HepG2 (cell line): ENCODE data around the gene BICDL1. TPM values are rescaled to one million over a fixed set of nuclear protein-coding genes. Genes with fewer than 3 reads are reported as not detected.

ENCODE experiments used
- ATAC-seq: fragments of 200-7000 bp; cut with Tn5 transposase; 3 replicates; pipeline ENCODE4 v1.9.1; 2020; ENCODE audit warnings: mild to moderate bottlenecking, moderate library complexity
- BruUV-seq: library from RNA; stranded (reverse); fragments of 400-500 nt; replicated peaks from 2 replicates; lab custom pipeline; 2021; lab: Mats Ljungman, UMichigan
- CTCF ChIA-PET: fragments of 300-600 bp; formaldehyde crosslinking; extraction: SDS; loops from one replicate; lab custom pipeline; 2021; ENCODE audit warnings: low total read pairs, inconsistent platforms, low intra/inter-chr PET ratio; lab: Yijun Ruan, JAX
- POLR2A ChIA-PET: fragments of 350-600 bp; sonication (Branson Sonifier 250); formaldehyde crosslinking; loops from one replicate; lab custom pipeline; 2020; ENCODE audit warnings: antibody characterized with exemption, inconsistent platforms; lab: Yijun Ruan, JAX
- DNase-seq: peaks from one replicate; pipeline ENCODE4 v3.0.0-alpha.2; 2015; ENCODE audit warnings: low spot score
- FAIRE-seq: peaks from 3 replicates; lab custom pipeline; 2011; peaks lifted over from hg19 to GRCh38; lab: Jason Lieb, UNC
- H2AFZ ChIP-seq: one replicate; pipeline ENCODE4 v1.6.1; 2011; ENCODE audit warnings: low read length, inconsistent platforms
- H3K27ac ChIP-seq: fragments of 300-600 bp; 3 replicates; pipeline ENCODE4 v1.8.0; 2011; ENCODE audit warnings: mixed run types, mild to moderate bottlenecking, mixed read lengths, low read length, inconsistent platforms; ENCODE audit not compliant: insufficient read depth; ENCODE audit errors: extremely low read length
- H3K27me3 ChIP-seq, 2 experiments: fragments of 200-600 bp in 1 of 2; 2 replicates in 1 of 2; 3 replicates in 1 of 2; pipeline versions ENCODE4 v1.6.0 to v1.8.0; 2011; ENCODE audit warnings: low read length in 2 of 2, mild to moderate bottlenecking in 2 of 2, moderate library complexity in 2 of 2, inconsistent platforms in 1 of 2; ENCODE audit not compliant: insufficient read depth in 2 of 2, control insufficient read depth in 1 of 2
- H3K36me3 ChIP-seq, 2 experiments: fragments of 200-600 bp in 1 of 2; replicated peaks in 1 of 2; 2 replicates in 1 of 2; 3 replicates in 1 of 2; pipeline versions ENCODE4 v1.5.1 to v1.8.0; 2011; ENCODE audit warnings: low read length in 2 of 2, inconsistent platforms in 1 of 2; ENCODE audit not compliant: insufficient read depth in 2 of 2, control insufficient read depth in 1 of 2
- H3K4me1 ChIP-seq: 2 replicates; pipeline ENCODE4 v1.5.1; 2012; ENCODE audit warnings: low read length, inconsistent platforms; ENCODE audit not compliant: insufficient read depth
- H3K4me2 ChIP-seq: 2 replicates; pipeline ENCODE4 v1.6.0; 2011; ENCODE audit warnings: low read depth, low read length, inconsistent platforms
- H3K4me3 ChIP-seq, 3 experiments: fragments of 200-600 bp in 1 of 3; sonication (generic), shearing (Covaris generic) in 1 of 3; replicated peaks in 1 of 3; 2 replicates each; pipeline ENCODE4 v1.5.1; 2011 to 2016; ENCODE audit warnings: low read length in 3 of 3, inconsistent platforms in 2 of 3, low read depth in 2 of 3, mild to moderate bottlenecking in 2 of 3, control low read depth in 1 of 3, mixed read lengths in 1 of 3; ENCODE audit not compliant: insufficient read depth in 1 of 3
- H3K79me2 ChIP-seq: one replicate; pipeline ENCODE4 v1.6.1; 2011; ENCODE audit warnings: low read length, inconsistent platforms; ENCODE audit not compliant: insufficient read depth
- H3K9ac ChIP-seq: 2 replicates; pipeline ENCODE4 v1.6.0; 2011; ENCODE audit warnings: mild to moderate bottlenecking, low read depth, low read length, inconsistent platforms; ENCODE audit not compliant: insufficient read depth
- H3K9me3 ChIP-seq: 2 replicates; pipeline ENCODE4 v1.5.1; 2012; ENCODE audit warnings: mild to moderate bottlenecking, low read length
- H4K20me1 ChIP-seq: 2 replicates; pipeline ENCODE4 v1.6.0; 2011; ENCODE audit warnings: inconsistent platforms, mild to moderate bottlenecking, low read length, moderate library complexity; ENCODE audit not compliant: insufficient read depth
- FOXA3 ChIP-seq: IDR thresholded peaks from 2 replicates; pipeline ENCODE4 v1.6.1; 2016; ENCODE audit warnings: missing genetic modification reagents, missing compliant biosample characterization
- GFI1 ChIP-seq: sonication (generic); formaldehyde crosslinking; IDR thresholded peaks from 2 replicates; pipeline ENCODE4 v1.5.0; 2020; ENCODE audit warnings: missing genetic modification reagents, mild to moderate bottlenecking, borderline replicate concordance
- HDAC1 ChIP-seq: sonication (generic); formaldehyde crosslinking; IDR thresholded peaks from 2 replicates; pipeline ENCODE4 v1.5.1; 2020; ENCODE audit warnings: mild to moderate bottlenecking, missing genetic modification reagents
- HIVEP1 ChIP-seq: sonication (generic); formaldehyde crosslinking; IDR thresholded peaks from 2 replicates; pipeline ENCODE4 v1.4.0; 2020; ENCODE audit warnings: mild to moderate bottlenecking, missing genetic modification reagents
- MED8 ChIP-seq: sonication (generic); formaldehyde crosslinking; IDR thresholded peaks from 2 replicates; pipeline ENCODE4 v1.8.1; 2023; ENCODE audit warnings: mild to moderate bottlenecking, missing genetic modification reagents; ENCODE audit not compliant: insufficient replicate concordance
- TSC22D2 ChIP-seq: sonication (generic); formaldehyde crosslinking; IDR thresholded peaks from 2 replicates; pipeline ENCODE4 v1.5.1; 2020; ENCODE audit warnings: missing genetic modification reagents, mild to moderate bottlenecking, borderline replicate concordance
- ZNF10 ChIP-seq: sonication (generic); formaldehyde crosslinking; IDR thresholded peaks from 2 replicates; pipeline ENCODE4 v1.4.0; 2020; ENCODE audit warnings: mild to moderate bottlenecking, low read depth, missing genetic modification reagents, borderline replicate concordance
- ZNF235 ChIP-seq: sonication (generic); formaldehyde crosslinking; IDR thresholded peaks from 2 replicates; pipeline ENCODE4 v1.8.1; 2023; ENCODE audit warnings: mild to moderate bottlenecking, missing genetic modification reagents, borderline replicate concordance
- ZNF329 ChIP-seq: sonication (generic); formaldehyde crosslinking; IDR thresholded peaks from 2 replicates; pipeline ENCODE4 v1.9.0; 2021; ENCODE audit warnings: low read depth, mild to moderate bottlenecking, missing genetic modification reagents
- ZNF629 ChIP-seq: sonication (generic); formaldehyde crosslinking; conservative IDR thresholded peaks from 2 replicates; pipeline ENCODE4 v1.5.0; 2020; ENCODE audit warnings: missing genetic modification reagents
- WGBS: methylation state at CpG from one replicate; pipeline ENCODE4 v1.1.6; 2017; ENCODE audit warnings: low lambda C conversion rate; 5-methylcytosine and 5-hydroxymethylcytosine counted together
- in situ Hi-C: cut with HindIII; loops from 2 replicates; pipeline ENCODE4 v1.10.0; 2017; ENCODE audit warnings: low pct_unique_long_range_greater_than_20kb; ENCODE audit not compliant: extremely low pct_ligation_motif_present
- intact Hi-C: fragments of 100-400 bp; cut with micrococcal nuclease; formaldehyde crosslinking; loops from one replicate; pipeline ENCODE4 v1.10.0; 2022; ENCODE audit not compliant: unreplicated experiment
- polyA plus RNA-seq, 8 experiments: library from polyadenylated mRNA; depleted of rRNA in 3 of 8; stranded (reverse) in 7 of 8; unstranded in 1 of 8; fragments of >200 nt; fragmentation: Illumina TruSeq in 4 of 8; extraction: Trizol in 4 of 8; gene quantifications; 2 replicates each; pipeline versions ENCODE4 v1.2.1 to v1.2.3, GENCODE V29; 2011 to 2016; ENCODE audit warnings: low read depth in 4 of 8, missing spikeins in 1 of 8, mixed read lengths in 1 of 8; ENCODE audit not compliant: insufficient read depth in 1 of 8
- total RNA-seq, 5 experiments: library from RNA; depleted of rRNA; stranded (reverse); fragments of >200 nt; fragmentation: Illumina TruSeq; extraction: Trizol; gene quantifications; 2 replicates each; pipeline ENCODE4 v1.2.3, GENCODE V29; 2016; ENCODE audit warnings: low read depth in 1 of 5
- TF ChIP-seq, protein P1 (sequence below): IDR thresholded peaks from 2 replicates; pipeline ENCODE4 v1.6.1; 2018; ENCODE audit warnings: missing genetic modification reagents
- TF ChIP-seq, protein P2 (sequence below): IDR thresholded peaks from 2 replicates; pipeline ENCODE4 v1.6.1; 2012; ENCODE audit warnings: low read length, improper control_type of control experiment

Gene BICDL1
- total and polyA plus RNA-seq, 2 of the 13 experiments (the other 11 are each of a cell fraction or from before 2014, with no cell fraction given) = 3.6 to 9.7 TPM

DNA sequence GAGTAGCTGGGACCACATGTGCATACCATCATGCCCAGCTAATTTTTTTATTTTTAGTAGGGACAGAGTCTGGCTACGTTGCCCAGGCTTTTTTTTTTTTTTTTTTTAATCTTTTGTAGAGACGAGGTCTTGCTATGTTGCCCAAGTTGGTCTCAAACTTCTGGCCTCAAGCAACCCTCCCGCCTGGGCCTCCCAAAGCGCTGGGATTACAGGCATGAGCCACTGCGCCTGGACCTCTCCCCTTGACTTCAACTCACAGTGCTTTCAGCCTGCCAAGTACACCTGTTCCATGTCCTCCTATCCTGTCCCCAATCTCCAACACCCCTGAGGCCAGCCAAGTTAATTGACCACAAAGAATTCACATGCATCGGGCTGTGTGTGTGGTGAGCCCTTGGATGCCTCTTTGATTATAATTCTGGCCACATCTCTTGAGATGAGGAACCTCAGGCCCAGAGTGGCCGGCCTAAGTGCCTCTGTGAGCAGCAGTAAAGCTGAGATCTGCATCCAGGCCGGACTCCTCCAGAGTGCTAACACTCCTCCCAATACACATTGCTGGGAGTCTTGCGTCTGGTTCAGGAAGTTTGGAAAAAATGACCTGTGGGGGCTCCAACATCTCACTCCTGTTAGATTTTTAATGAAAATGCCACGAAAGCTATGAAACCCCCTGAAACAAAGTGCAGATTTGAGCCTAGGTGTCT is 120.7 kb downstream of the BICDL1 start:
- in situ Hi-C loops (no loop called here), intact Hi-C loops (no loop called here)
- peaks cover 12% of the 10 kb centered on the region for H3K4me1 ChIP-seq
- H3K27ac ChIP-seq = no peak overlapping the region
- no peak overlapping the region for H3K9ac ChIP-seq
- no peak overlapping the region for H3K4me3 ChIP-seq
- H4K20me1 ChIP-seq = peaks cover 16% of the 10 kb centered on the region; the same call in 1 of the 2 replicates
- ChIA-PET CTCF (no interaction called here), POLR2A (no interaction called here)
- H3K4me2 ChIP-seq = no peak overlapping the region
- H3K9me3 ChIP-seq = no peaks in the 10 kb centered on the region
- ATAC-seq (no peak), DNase-seq (no peak), FAIRE-seq (no peak)
- no TSS peak for BruUV-seq
- no peaks in the 10 kb centered on the region for H3K27me3 ChIP-seq
- H3K79me2 ChIP-seq = peaks cover 64% of the 10 kb centered on the region
- 97% methylated on average over 10 of the region's 10 CpGs for WGBS
- no peak overlapping the region for H2AFZ ChIP-seq
- TF ChIP-seq GFI1 (no peak), ZNF629 (no peak), MED8 (CRISPR knock-in tag) (no peak), ZNF235 (CRISPR knock-in tag) (no peak), TSC22D2 (CRISPR knock-in tag) (no peak), FOXA3 (CRISPR knock-in tag) (no peak), HDAC1 (CRISPR knock-in tag) (no peak), HIVEP1 (CRISPR knock-in tag) (no peak), ZNF329 (no peak), ZNF10 (CRISPR knock-in tag) (no peak)
- TF ChIP-seq, protein P1, sequence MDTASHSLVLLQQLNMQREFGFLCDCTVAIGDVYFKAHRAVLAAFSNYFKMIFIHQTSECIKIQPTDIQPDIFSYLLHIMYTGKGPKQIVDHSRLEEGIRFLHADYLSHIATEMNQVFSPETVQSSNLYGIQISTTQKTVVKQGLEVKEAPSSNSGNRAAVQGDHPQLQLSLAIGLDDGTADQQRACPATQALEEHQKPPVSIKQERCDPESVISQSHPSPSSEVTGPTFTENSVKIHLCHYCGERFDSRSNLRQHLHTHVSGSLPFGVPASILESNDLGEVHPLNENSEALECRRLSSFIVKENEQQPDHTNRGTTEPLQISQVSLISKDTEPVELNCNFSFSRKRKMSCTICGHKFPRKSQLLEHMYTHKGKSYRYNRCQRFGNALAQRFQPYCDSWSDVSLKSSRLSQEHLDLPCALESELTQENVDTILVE (CRISPR knock-in tag) = no peak
- TF ChIP-seq, protein P2, sequence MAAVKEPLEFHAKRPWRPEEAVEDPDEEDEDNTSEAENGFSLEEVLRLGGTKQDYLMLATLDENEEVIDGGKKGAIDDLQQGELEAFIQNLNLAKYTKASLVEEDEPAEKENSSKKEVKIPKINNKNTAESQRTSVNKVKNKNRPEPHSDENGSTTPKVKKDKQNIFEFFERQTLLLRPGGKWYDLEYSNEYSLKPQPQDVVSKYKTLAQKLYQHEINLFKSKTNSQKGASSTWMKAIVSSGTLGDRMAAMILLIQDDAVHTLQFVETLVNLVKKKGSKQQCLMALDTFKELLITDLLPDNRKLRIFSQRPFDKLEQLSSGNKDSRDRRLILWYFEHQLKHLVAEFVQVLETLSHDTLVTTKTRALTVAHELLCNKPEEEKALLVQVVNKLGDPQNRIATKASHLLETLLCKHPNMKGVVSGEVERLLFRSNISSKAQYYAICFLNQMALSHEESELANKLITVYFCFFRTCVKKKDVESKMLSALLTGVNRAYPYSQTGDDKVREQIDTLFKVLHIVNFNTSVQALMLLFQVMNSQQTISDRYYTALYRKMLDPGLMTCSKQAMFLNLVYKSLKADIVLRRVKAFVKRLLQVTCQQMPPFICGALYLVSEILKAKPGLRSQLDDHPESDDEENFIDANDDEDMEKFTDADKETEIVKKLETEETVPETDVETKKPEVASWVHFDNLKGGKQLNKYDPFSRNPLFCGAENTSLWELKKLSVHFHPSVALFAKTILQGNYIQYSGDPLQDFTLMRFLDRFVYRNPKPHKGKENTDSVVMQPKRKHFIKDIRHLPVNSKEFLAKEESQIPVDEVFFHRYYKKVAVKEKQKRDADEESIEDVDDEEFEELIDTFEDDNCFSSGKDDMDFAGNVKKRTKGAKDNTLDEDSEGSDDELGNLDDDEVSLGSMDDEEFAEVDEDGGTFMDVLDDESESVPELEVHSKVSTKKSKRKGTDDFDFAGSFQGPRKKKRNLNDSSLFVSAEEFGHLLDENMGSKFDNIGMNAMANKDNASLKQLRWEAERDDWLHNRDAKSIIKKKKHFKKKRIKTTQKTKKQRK = no peak
- H3K36me3 ChIP-seq = peaks cover 7 to 23% of the 10 kb centered on the region in 2 experiments; a peak in 4 of 5 replicates
